Neural progenitor cell (in vitro differentiated cells): ENCODE results near the gene SARM1.

Experiments
- CTCF ChIP-seq: fragments of 200-600 bp; sonication (generic); IDR thresholded peaks from 2 replicates; pipeline ENCODE4 v1.5.1; 2017; ENCODE audit warnings: antibody characterized with exemption, mild to moderate bottlenecking
- EZH2 ChIP-seq: fragments of 200-600 bp; sonication (generic); IDR thresholded peaks from 2 replicates; pipeline ENCODE4 v1.6.1; 2017; ENCODE audit warnings: antibody characterized with exemption, mild to moderate bottlenecking, moderate library complexity

- TF ChIP-seq CTCF = no peak
- no peak for TF ChIP-seq EZH2
Measured at GRCh38 chr17:28344011-28344410, 27.5 kb upstream of the SARM1 start.
